Lower lobe of right lung (tissue), 2 donors: ENCODE measurements around the gene ABI3. TPM values are rescaled to one million over a fixed set of nuclear protein-coding genes. Genes with fewer than 3 reads are reported as not detected.

Experiments
- ATAC-seq, 2 donors: fragments of 200-7000 bp; cut with Tn5 transposase; one replicate each; pipeline ENCODE4 v1.9.1; 2020 to 2022; ENCODE audit warnings: mild to moderate bottlenecking in 2 of 2, moderate library complexity in 2 of 2
- DNase-seq: peaks from one replicate; pipeline ENCODE4 v3.0.0-alpha.2; 2020
- H3K27ac ChIP-seq: fragments of 200-600 bp; one replicate; pipeline ENCODE4 v1.8.0; 2022
- H3K27me3 ChIP-seq: fragments of 200-600 bp; one replicate; pipeline ENCODE4 v1.8.0; 2022; ENCODE audit warnings: low read depth
- H3K36me3 ChIP-seq: fragments of 200-600 bp; one replicate; pipeline ENCODE4 v1.8.0; 2022; ENCODE audit warnings: mild to moderate bottlenecking
- H3K4me1 ChIP-seq: fragments of 200-600 bp; one replicate; pipeline ENCODE4 v1.8.0; 2022
- H3K4me3 ChIP-seq: fragments of 200-600 bp; one replicate; pipeline ENCODE4 v1.8.0; 2022; ENCODE audit warnings: mild to moderate bottlenecking
- H3K9me3 ChIP-seq: fragments of 200-600 bp; one replicate; pipeline ENCODE4 v1.8.0; 2022
- CTCF ChIP-seq: fragments of 200-600 bp; IDR thresholded peaks from one replicate; pipeline ENCODE4 v1.8.0; 2022; ENCODE audit warnings: antibody characterized with exemption, mild to moderate bottlenecking
- intact Hi-C: fragments of 100-400 bp; cut with DNase I; formaldehyde crosslinking; loops from one replicate; pipeline ENCODE4 v1.11.0; 2022
- total RNA-seq: library from RNA; stranded (reverse); fragmentation: NEBNext Ultra II Directional; extraction: Animal tissue kit (Norgen Biotek cat#: 25700); gene quantifications from one replicate; pipeline ENCODE4 v1.2.1, GENCODE V29; 2021
- donor health status: DM: no; HTN: yes; CAD: no; lungs with severe emphysema.

The ABI3 gene
- total RNA-seq, 1 donor from 2014 or later = 46.8 TPM

GRCh38 chr17:49249292-49249794 lies 38.8 kb downstream of the ABI3 start:
- peak; percentile 53 for DNase-seq
- no peak for ATAC-seq
- H3K27me3 ChIP-seq = peaks cover 7% of the 10 kb centered on the region
- no peak overlapping the region for H3K4me3 ChIP-seq
- H3K36me3 ChIP-seq = no peaks in the 10 kb centered on the region
- H3K4me1 ChIP-seq = no peaks in the 10 kb centered on the region
- TF ChIP-seq CTCF = no peak
- no peak overlapping the region for H3K27ac ChIP-seq
- intact Hi-C loops = no loop called here
- no peaks in the 10 kb centered on the region for H3K9me3 ChIP-seq

- no peaks in the 10 kb centered on the region for H3K36me3 ChIP-seq
- no peaks in the 10 kb centered on the region for H3K4me1 ChIP-seq
- no peak for DNase-seq
- no peak for ATAC-seq
- H3K9me3 ChIP-seq = no peaks in the 10 kb centered on the region
- intact Hi-C loops = no loop called here
- no peak for TF ChIP-seq CTCF
- H3K27me3 ChIP-seq = peaks cover 7% of the 10 kb centered on the region
- no peak overlapping the region for H3K4me3 ChIP-seq
- H3K27ac ChIP-seq = no peak overlapping the region
Observed at GRCh38 chr17:49249890-49250522, 39.5 kb downstream of the ABI3 start.

- Histone ChIP-seq H3K4me3 (no peak overlapping the region), H3K27me3 (peaks cover 7% of the 10 kb centered on the region), H3K27ac (peak overlapping the region; percentile 21), H3K4me1 (no peaks in the 10 kb centered on the region), H3K36me3 (no peaks in the 10 kb centered on the region), H3K9me3 (no peaks in the 10 kb centered on the region)
- ATAC-seq = peak; percentile 71 to 77
- no peak for TF ChIP-seq CTCF
- intact Hi-C loops = no loop called here
- DNase-seq = peak; percentile 56
Observed at GRCh38 chr17:49252148-49252695, 41.7 kb downstream of the ABI3 start.

GRCh38 chr17:49254066-49254465 lies 43.6 kb downstream of the ABI3 start:
- intact Hi-C loops = no loop called here
- no peaks in the 10 kb centered on the region for H3K4me1 ChIP-seq
- H3K27ac ChIP-seq = no peak overlapping the region
- H3K9me3 ChIP-seq = no peaks in the 10 kb centered on the region
- no peak for TF ChIP-seq CTCF
- ATAC-seq (no peak), DNase-seq (no peak)
- H3K4me3 ChIP-seq = no peak overlapping the region
- H3K27me3 ChIP-seq = peaks cover 5% of the 10 kb centered on the region
- H3K36me3 ChIP-seq = no peaks in the 10 kb centered on the region

- no peak overlapping the region for H3K27ac ChIP-seq
- no peaks in the 10 kb centered on the region for H3K36me3 ChIP-seq
- DNase-seq (no peak), ATAC-seq (no peak)
- no peaks in the 10 kb centered on the region for H3K27me3 ChIP-seq
- intact Hi-C loops = no loop called here
- H3K9me3 ChIP-seq = no peaks in the 10 kb centered on the region
- no peak overlapping the region for H3K4me3 ChIP-seq
- peaks cover 9% of the 10 kb centered on the region for H3K4me1 ChIP-seq
- no peak for TF ChIP-seq CTCF
Observed at GRCh38 chr17:49255125-49255524, 44.6 kb downstream of the ABI3 start.
